Breast epithelium (tissue), 4 donors: Measurements from ENCODE around the gene NR2F2. TPM values are rescaled to one million over a fixed set of nuclear protein-coding genes. Genes with fewer than 3 reads are reported as not detected.

Source experiments
- DNase-seq, 2 donors: peaks; one replicate each; pipeline ENCODE4 v3.0.0-alpha.2; 2019; ENCODE audit warnings: low spot score in 2 of 2
- H3K27ac ChIP-seq, 2 donors: fragments of 200-600 bp; sonication (generic) in 1 of 2; one replicate each; pipeline ENCODE4 v1.5.1; 2016 to 2019; ENCODE audit warnings: mild to moderate bottlenecking in 1 of 2
- H3K27me3 ChIP-seq, 2 donors: fragments of 200-600 bp; sonication (generic) in 1 of 2; one replicate each; pipeline versions ENCODE4 v1.5.1 to v1.6.0; 2017 to 2019; ENCODE audit warnings: control low read depth in 1 of 2, mild to moderate bottlenecking in 1 of 2
- H3K36me3 ChIP-seq: fragments of 200-600 bp; one replicate; pipeline ENCODE4 v1.5.1; 2019
- H3K4me1 ChIP-seq, 2 donors: fragments of 200-600 bp; sonication (generic); one replicate each; pipeline ENCODE4 v1.5.1; 2016 to 2019; ENCODE audit warnings: control low read depth in 1 of 2
- H3K4me3 ChIP-seq, 3 donors: fragments of 200-600 bp; sonication (generic); 1 replicate in 2 of 3; 2 replicates in 1 of 3; pipeline ENCODE4 v1.5.1; 2016 to 2019; ENCODE audit warnings: mild to moderate bottlenecking in 3 of 3, moderate library complexity in 2 of 3
- H3K9me3 ChIP-seq, 2 donors: fragments of 200-600 bp; sonication (generic) in 1 of 2; one replicate each; pipeline ENCODE4 v1.5.1; 2016 to 2019; ENCODE audit warnings: control low read depth in 1 of 2
- POLR2A ChIP-seq: fragments of 450-650 bp; IDR thresholded peaks from one replicate; pipeline ENCODE4 v1.6.1; 2016; ENCODE audit warnings: antibody characterized with exemption, mild to moderate bottlenecking, moderate library complexity
- POLR2AphosphoS5 ChIP-seq, 3 donors: sonication (generic); formaldehyde crosslinking; IDR thresholded peaks; one replicate each; pipeline ENCODE4 v1.6.1; 2017; ENCODE audit warnings: antibody characterized with exemption in 3 of 3
- intact Hi-C: fragments of 100-400 bp; cut with DNase I; formaldehyde crosslinking; loops from one replicate; pipeline ENCODE4 v1.15.1; 2023; ENCODE audit warnings: low total_unique reads
- total RNA-seq, 3 donors: library from RNA; depleted of rRNA; stranded (reverse); fragments of >200 nt; gene quantifications; one replicate each; pipeline ENCODE4 v1.1.0, GENCODE V29; 2016
- TF ChIP-seq, protein P1 (sequence below), 3 donors: fragments of 450-650 bp; IDR thresholded peaks; one replicate each; pipeline ENCODE4 v1.5.1; 2016 to 2017; ENCODE audit warnings: antibody characterized with exemption in 3 of 3, mild to moderate bottlenecking in 3 of 3, moderate library complexity in 3 of 3

The NR2F2 gene
- total RNA-seq, 3 donors from 2014 or later: 13.2 to 22.9 (median 13.6) TPM

DNA sequence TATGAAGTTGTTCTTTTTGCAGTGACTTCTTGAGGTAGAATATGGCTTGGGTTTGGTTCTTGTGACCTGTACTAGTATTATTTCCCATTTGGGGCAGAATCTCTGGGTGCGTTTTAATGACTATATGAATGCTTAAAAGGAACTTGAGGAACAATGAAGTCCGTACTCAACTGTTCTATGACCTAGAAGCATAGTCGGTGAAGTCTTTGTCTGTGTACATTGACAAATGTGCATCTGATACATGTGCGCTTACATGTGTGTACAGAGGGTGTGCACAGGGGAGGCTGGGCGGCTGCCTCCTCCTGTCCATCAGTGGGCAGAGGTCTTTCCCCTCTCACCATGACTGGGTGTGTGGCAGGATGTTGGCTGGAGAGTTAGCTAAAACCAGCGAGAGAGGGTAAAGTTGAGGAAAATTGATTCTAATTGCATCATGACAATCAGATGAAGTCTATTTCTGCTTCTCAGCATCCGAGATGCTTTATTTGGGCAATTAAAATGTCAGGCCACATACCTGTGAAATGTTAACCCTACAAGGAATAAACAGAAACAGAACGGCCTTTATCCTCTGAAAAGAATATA, 1.0 kb upstream of the NR2F2 start:
- H3K27ac ChIP-seq: peak overlapping the region; percentile 81 to 99
- TF ChIP-seq, protein P1, sequence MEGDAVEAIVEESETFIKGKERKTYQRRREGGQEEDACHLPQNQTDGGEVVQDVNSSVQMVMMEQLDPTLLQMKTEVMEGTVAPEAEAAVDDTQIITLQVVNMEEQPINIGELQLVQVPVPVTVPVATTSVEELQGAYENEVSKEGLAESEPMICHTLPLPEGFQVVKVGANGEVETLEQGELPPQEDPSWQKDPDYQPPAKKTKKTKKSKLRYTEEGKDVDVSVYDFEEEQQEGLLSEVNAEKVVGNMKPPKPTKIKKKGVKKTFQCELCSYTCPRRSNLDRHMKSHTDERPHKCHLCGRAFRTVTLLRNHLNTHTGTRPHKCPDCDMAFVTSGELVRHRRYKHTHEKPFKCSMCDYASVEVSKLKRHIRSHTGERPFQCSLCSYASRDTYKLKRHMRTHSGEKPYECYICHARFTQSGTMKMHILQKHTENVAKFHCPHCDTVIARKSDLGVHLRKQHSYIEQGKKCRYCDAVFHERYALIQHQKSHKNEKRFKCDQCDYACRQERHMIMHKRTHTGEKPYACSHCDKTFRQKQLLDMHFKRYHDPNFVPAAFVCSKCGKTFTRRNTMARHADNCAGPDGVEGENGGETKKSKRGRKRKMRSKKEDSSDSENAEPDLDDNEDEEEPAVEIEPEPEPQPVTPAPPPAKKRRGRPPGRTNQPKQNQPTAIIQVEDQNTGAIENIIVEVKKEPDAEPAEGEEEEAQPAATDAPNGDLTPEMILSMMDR (IDR thresholded peaks at IDR 0.05): no peak
- TF ChIP-seq POLR2AphosphoS5 (IDR thresholded peaks at IDR 0.05): no peak
- no peak for TF ChIP-seq POLR2A
- intact Hi-C loops: no loop called here
- peak overlapping the region; percentile 79 to 89 (median 80) for H3K4me3 ChIP-seq
- no peak for DNase-seq
- H3K36me3 ChIP-seq: no peaks in the 10 kb centered on the region
- no peaks in the 10 kb centered on the region for H3K9me3 ChIP-seq
- H3K27me3 ChIP-seq: no peaks in the 10 kb centered on the region
- H3K4me1 ChIP-seq: no peaks in the 10 kb centered on the region

DNA sequence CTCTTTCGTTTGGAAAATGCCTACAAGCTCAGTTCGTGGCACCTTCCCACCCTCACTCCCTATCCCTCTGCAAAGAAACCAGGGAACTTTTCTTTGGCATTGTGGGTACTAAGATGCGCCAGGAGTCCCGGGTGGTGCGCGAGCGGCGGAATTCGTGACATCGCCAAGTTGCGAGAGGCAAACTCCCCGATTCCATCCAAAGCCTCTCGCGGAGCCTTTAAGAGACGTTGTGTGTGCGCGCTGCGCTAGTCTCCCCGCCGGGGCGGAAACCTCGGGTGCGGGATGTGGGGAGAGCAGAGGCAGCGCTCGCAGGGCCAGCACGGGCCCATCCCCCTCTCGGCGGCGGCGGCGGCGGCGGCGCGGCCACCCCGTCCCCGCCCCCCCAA, 443 bp upstream of the NR2F2 start:
- intact Hi-C loops: no loop called here
- TF ChIP-seq POLR2AphosphoS5 (IDR thresholded peaks at IDR 0.05) (no peak), POLR2A (no peak)
- TF ChIP-seq, protein P1 (IDR thresholded peaks at IDR 0.05): no peak
- no peaks in the 10 kb centered on the region for H3K36me3 ChIP-seq
- H3K4me1 ChIP-seq: no peaks in the 10 kb centered on the region
- H3K9me3 ChIP-seq: no peaks in the 10 kb centered on the region
- no peaks in the 10 kb centered on the region for H3K27me3 ChIP-seq
- H3K4me3 ChIP-seq: peak overlapping the region; percentile 79 to 89 (median 80)
- peak in 1 of 2 donors; percentile 65 for DNase-seq
- H3K27ac ChIP-seq: peak overlapping the region; percentile 81 to 99

DNA sequence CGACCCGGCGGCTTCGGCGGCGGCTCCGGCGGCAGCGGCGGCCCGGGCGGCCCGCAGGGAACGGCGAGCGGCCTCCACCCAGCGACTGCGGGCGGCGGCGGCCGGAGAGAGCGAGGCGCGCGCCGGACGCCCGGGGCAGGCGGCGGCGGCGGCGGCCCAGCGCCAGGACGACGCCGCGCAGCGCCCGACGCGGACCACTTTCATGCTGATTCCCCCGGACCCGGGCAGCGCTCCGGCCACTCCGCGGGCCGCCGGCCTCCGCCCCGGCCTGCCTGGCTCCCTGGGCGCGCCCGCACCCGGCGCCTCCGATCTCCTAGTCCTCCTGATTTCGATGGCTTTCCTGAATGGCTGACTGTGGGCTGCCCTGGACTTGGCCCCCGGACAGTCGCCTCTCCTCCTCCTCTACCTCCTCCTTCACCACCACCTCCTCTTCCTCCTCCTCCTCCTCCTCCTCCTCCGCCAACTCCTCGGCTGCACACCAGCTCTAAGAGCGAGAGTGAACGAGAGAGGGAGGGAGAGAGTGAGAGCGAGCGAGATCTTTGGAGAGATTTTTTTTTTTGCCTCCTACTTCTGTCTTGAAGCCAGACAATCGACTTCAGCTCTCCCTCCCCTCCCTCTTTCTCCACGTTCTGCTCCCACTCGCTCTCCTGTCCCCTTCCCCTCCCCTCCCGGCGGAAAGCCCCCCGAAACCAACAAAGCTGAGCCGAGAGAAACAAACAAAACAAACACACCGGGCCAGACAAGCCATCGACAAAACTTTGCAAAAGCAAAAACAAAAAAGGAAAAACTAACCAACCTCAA, 844 bp downstream of the NR2F2 start:
- no peaks in the 10 kb centered on the region for H3K36me3 ChIP-seq
- H3K4me3 ChIP-seq: peak overlapping the region; percentile 79 to 89 (median 80)
- no peaks in the 10 kb centered on the region for H3K4me1 ChIP-seq
- TF ChIP-seq POLR2AphosphoS5 (IDR thresholded peaks at IDR 0.05): no peak
- TF ChIP-seq, protein P1 (IDR thresholded peaks at IDR 0.05): no peak
- TF ChIP-seq POLR2A: no peak
- no peaks in the 10 kb centered on the region for H3K27me3 ChIP-seq
- intact Hi-C loops: no loop called here
- H3K9me3 ChIP-seq: no peaks in the 10 kb centered on the region
- peak in 1 of 2 donors; percentile 17 for DNase-seq
- H3K27ac ChIP-seq: peak overlapping the region; percentile 93 to 99

DNA sequence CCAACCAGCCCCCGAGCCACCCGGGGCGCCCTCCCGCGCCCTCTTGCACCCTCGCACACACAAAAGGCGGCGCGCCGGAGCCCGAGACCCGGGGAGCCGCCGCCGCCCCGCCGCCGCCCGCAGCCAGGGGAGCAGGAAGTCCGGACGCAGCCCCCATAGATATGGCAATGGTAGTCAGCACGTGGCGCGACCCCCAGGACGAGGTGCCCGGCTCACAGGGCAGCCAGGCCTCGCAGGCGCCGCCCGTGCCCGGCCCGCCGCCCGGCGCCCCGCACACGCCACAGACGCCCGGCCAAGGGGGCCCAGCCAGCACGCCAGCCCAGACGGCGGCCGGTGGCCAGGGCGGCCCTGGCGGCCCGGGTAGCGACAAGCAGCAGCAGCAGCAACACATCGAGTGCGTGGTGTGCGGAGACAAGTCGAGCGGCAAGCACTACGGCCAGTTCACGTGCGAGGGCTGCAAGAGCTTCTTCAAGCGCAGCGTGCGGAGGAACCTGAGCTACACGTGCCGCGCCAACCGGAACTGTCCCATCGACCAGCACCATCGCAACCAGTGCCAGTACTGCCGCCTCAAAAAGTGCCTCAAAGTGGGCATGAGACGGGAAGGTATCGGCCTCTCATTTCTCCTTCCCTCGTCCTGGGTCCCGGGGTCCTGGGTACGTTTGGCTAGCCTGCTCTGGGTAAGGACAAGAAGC, 1.6 kb downstream of the NR2F2 start:
- intact Hi-C loops: no loop called here
- Histone ChIP-seq H3K4me1 (no peaks in the 10 kb centered on the region), H3K27me3 (no peaks in the 10 kb centered on the region), H3K4me3 (peak overlapping the region; percentile 79 to 89 (median 80)), H3K36me3 (no peaks in the 10 kb centered on the region), H3K27ac (peak overlapping the region; percentile 93 to 99), H3K9me3 (no peaks in the 10 kb centered on the region)
- DNase-seq: peak in 1 of 2 donors; percentile 24
- no peak for TF ChIP-seq POLR2A
- TF ChIP-seq POLR2AphosphoS5 (IDR thresholded peaks at IDR 0.05): peak in 1 of 3 donors; percentile 17
- TF ChIP-seq, protein P1 (IDR thresholded peaks at IDR 0.05): no peak
